ENCODE measurements around the gene PPP2R5A. TPM values are rescaled to one million over a fixed set of nuclear protein-coding genes. Genes with fewer than 3 reads are reported as not detected.

PPP2R5A gene
- total and polyA plus RNA-seq, 2 experiments from 2014 or later, result 51.7 to 67.4 TPM

DNA sequence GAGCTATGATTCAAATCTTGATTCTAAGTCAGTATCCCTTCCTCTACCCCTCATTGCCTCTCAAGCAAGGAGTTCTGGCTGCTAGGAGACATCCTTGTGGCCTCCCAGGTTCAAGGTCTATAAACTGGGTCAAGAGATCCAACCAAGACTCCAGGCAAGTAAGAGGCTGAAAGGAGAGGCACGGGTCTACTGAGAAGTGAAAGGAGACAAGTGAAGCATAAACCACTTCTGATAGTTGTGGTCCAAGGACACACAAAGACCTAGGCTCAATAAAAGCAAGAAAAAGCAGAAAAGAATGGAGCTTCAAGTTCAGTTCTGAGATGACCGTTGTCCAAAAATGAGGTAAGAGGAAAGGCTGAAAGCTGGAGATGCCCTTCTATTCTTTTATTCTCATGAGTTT lies 17.8 kb upstream of the PPP2R5A start:
- Histone ChIP-seq H3K4me1 (ENCODE audit: low read depth) (peaks cover 17% of the 10 kb centered on the region), H3K36me3 (no peaks in the 10 kb centered on the region), H3K9me3 (ENCODE audit: low read depth) (no peaks in the 10 kb centered on the region), H3K4me3 (no peak overlapping the region), H3K27me3 (no peaks in the 10 kb centered on the region), H3K27ac (no peak overlapping the region)
- TF ChIP-seq, protein P1, sequence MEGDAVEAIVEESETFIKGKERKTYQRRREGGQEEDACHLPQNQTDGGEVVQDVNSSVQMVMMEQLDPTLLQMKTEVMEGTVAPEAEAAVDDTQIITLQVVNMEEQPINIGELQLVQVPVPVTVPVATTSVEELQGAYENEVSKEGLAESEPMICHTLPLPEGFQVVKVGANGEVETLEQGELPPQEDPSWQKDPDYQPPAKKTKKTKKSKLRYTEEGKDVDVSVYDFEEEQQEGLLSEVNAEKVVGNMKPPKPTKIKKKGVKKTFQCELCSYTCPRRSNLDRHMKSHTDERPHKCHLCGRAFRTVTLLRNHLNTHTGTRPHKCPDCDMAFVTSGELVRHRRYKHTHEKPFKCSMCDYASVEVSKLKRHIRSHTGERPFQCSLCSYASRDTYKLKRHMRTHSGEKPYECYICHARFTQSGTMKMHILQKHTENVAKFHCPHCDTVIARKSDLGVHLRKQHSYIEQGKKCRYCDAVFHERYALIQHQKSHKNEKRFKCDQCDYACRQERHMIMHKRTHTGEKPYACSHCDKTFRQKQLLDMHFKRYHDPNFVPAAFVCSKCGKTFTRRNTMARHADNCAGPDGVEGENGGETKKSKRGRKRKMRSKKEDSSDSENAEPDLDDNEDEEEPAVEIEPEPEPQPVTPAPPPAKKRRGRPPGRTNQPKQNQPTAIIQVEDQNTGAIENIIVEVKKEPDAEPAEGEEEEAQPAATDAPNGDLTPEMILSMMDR (IDR thresholded peaks at IDR 0.05; ENCODE audit: low read depth, low read length), result no peak
- DNase-seq (ENCODE audit: low read depth in 1 of 2, low spot score in 1 of 2), result no peak

DNA sequence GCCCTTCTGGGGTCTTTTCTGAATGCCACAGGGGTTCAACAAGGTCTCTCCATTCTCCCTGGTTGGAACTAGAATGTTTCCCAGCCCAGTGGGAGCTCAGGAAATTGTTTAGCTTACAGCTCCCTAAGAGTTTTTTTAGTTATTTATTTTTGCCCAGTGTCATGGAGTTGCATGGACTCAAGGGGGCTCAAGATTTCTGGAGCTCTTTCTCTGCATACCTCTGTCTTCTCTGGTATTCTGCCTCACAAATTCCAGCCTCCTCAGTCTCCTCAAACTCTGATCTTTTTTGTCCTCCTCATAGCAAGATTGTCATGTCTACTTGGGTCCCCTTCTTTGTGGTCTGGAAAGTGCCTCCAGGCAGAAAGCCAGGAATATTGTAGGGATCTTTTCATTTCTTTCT lies 15.9 kb upstream of the PPP2R5A start:
- no peaks in the 10 kb centered on the region for H3K27me3 ChIP-seq
- H3K9me3 ChIP-seq (ENCODE audit: low read depth), result no peaks in the 10 kb centered on the region
- TF ChIP-seq, protein P1 (IDR thresholded peaks at IDR 0.05; ENCODE audit: low read depth, low read length), result peak; percentile 7
- no peak for DNase-seq (ENCODE audit: low read depth in 1 of 2, low spot score in 1 of 2)
- H3K4me1 ChIP-seq (ENCODE audit: low read depth), result peaks cover 20% of the 10 kb centered on the region
- no peaks in the 10 kb centered on the region for H3K36me3 ChIP-seq
- no peak overlapping the region for H3K4me3 ChIP-seq
- H3K27ac ChIP-seq, result no peak overlapping the region

DNA sequence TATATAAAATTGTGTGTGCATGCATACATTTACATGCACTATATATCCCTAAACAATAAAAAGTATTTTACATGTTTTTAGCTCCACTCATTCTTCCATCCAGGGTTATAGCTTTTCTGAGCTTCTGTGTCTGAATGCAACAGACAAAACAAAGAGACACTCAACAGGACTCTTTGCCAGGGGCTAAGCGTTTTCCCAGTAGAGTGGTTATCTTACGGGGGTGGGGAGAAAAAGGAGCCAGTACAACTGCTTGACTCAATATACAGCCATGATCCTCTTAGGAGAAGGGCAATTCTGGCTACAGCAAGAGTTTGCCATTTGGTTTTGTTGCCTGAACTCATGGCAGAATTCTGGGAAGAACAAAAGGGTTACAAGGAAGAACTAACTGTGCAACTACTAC lies 14.6 kb upstream of the PPP2R5A start:
- Histone ChIP-seq H3K27ac (no peak overlapping the region), H3K9me3 (ENCODE audit: low read depth) (no peaks in the 10 kb centered on the region), H3K4me1 (ENCODE audit: low read depth) (peaks cover 20% of the 10 kb centered on the region), H3K36me3 (no peaks in the 10 kb centered on the region), H3K27me3 (no peaks in the 10 kb centered on the region), H3K4me3 (no peak overlapping the region)
- TF ChIP-seq, protein P1 (IDR thresholded peaks at IDR 0.05; ENCODE audit: low read depth, low read length), result no peak
- no peak for DNase-seq (ENCODE audit: low read depth in 1 of 2, low spot score in 1 of 2)

DNA sequence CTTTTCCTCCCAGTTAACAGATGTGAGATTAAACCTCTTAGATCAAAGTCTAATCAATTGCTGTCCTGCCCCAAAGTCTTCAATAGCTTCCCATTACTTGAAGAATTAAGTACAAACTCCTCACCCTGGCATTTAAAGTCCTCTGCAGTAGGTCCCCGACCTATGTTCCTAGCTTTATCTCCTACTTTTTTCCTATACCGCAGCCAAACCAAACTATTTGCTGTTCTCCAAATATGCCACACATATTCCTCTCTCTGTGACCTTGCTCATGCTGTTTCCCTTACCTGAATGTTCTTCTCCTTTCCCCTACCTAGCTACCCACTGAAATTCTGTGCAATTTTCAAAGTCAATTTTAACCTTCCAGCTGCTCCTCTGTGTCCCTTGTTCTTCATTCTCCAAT lies 14.0 kb upstream of the PPP2R5A start:
- H3K27ac ChIP-seq, result no peak overlapping the region
- H3K4me3 ChIP-seq, result no peak overlapping the region
- TF ChIP-seq, protein P1 (IDR thresholded peaks at IDR 0.05; ENCODE audit: low read depth, low read length), result no peak
- H3K9me3 ChIP-seq (ENCODE audit: low read depth), result no peaks in the 10 kb centered on the region
- peaks cover 20% of the 10 kb centered on the region for H3K4me1 ChIP-seq (ENCODE audit: low read depth)
- DNase-seq (ENCODE audit: low read depth in 1 of 2, low spot score in 1 of 2), result no peak
- no peaks in the 10 kb centered on the region for H3K36me3 ChIP-seq
- H3K27me3 ChIP-seq, result no peaks in the 10 kb centered on the region

DNA sequence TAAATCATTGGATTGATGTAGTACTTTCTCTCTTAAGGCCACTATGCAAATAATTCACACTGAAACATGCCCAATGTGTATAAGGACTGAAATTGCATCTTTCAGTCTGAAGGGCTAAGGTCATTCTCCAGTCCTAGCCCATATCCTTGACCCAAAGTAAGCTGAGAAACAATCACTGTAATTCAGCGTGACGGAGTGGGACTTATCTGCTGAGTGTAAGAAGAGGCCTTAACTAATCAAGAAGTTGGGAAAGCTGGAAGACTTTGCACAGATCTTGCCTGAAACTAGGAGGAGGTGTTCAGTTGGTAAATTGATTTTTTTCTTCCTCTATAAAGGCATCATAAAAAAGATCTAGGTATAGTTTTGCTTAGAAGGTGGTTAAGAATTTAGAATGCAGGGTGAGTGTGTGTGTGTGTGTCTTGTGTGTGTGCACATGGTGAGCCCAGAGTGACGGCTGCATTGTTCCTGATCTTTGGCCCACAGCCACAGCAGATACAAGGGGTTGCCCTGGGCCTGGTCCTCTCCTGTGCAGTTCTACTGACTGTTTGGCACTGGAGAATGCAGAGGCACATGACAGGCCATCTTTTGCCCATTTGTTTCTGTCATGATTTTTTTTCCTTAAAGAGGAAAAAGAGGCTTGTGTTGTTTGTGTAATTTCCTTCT lies 13.3 kb upstream of the PPP2R5A start:
- DNase-seq (ENCODE audit: low read depth in 1 of 2, low spot score in 1 of 2), result no peak
- Histone ChIP-seq H3K27ac (peak overlapping the region; percentile 8), H3K4me3 (no peak overlapping the region), H3K9me3 (ENCODE audit: low read depth) (no peaks in the 10 kb centered on the region), H3K36me3 (no peaks in the 10 kb centered on the region), H3K4me1 (ENCODE audit: low read depth) (peaks cover 20% of the 10 kb centered on the region), H3K27me3 (no peaks in the 10 kb centered on the region)
- TF ChIP-seq, protein P1 (IDR thresholded peaks at IDR 0.05; ENCODE audit: low read depth, low read length), result no peak

Measured in cardiac muscle cell (in vitro differentiated cells and primary cell).